Esophagus squamous epithelium (tissue), 4 donors: ENCODE data around the gene HOXD13.

Source experiments
- CTCF ChIP-seq, 6 experiments: fragments of 450-650 bp in 4 of 6; fragments of 200-600 bp in 2 of 6; sonication (generic) in 2 of 6; IDR thresholded peaks; one replicate each; pipeline ENCODE4 v1.5.1; 2016 to 2019; ENCODE audit warnings: antibody characterized with exemption in 6 of 6, mild to moderate bottlenecking in 4 of 6, moderate library complexity in 4 of 6
- POLR2A ChIP-seq, 4 donors: fragments of 450-650 bp; IDR thresholded peaks; one replicate each; pipeline ENCODE4 v1.6.1; 2017; ENCODE audit warnings: antibody characterized with exemption in 4 of 4, mild to moderate bottlenecking in 4 of 4, moderate library complexity in 3 of 4

- no peak for TF ChIP-seq CTCF (IDR thresholded peaks at IDR 0.05)
- TF ChIP-seq POLR2A (IDR thresholded peaks at IDR 0.05) = no peak
Measured at GRCh38 chr2:176135035-176135440, 42.5 kb downstream of the HOXD13 start.
